Neural cell (in vitro differentiated cells): ENCODE measurements around the gene SGO1. TPM values are rescaled to one million over a fixed set of nuclear protein-coding genes. Genes with fewer than 3 reads are reported as not detected.
A peak's percentile ranks its signal among the peaks of the same experiment; 100 is the strongest.

Source experiments
- H2AFZ ChIP-seq: fragments of 200-600, 300-800 bp; sonication (generic), shearing (Covaris generic); 2 replicates; pipeline ENCODE4 v1.6.0; 2014; ENCODE audit warnings: low read depth, mild to moderate bottlenecking, antibody characterized with exemption, low read length, moderate library complexity
- H3F3A ChIP-seq: fragments of 200-600 bp; shearing (Covaris generic); 2 replicates; pipeline ENCODE4 v1.6.1; 2016; ENCODE audit warnings: mild to moderate bottlenecking, moderate library complexity, mixed read lengths, antibody characterized with exemption, low read length; ENCODE audit not compliant: insufficient read depth, poor library complexity, severe bottlenecking
- H3K27ac ChIP-seq: fragments of 200-600, 300-800 bp; sonication (generic), shearing (Covaris generic); 2 replicates; pipeline ENCODE4 v1.5.1; 2014; ENCODE audit warnings: mild to moderate bottlenecking, low read length, moderate library complexity
- H3K27me3 ChIP-seq: fragments of 300-800, 200-600 bp; sonication (generic), shearing (Covaris generic); 2 replicates; pipeline ENCODE4 v1.6.0; 2014; ENCODE audit warnings: mild to moderate bottlenecking, low read depth, low read length, moderate library complexity; ENCODE audit not compliant: insufficient read depth
- H3K36me3 ChIP-seq: fragments of 300-800, 200-600 bp; sonication (generic), shearing (Covaris generic); 2 replicates; pipeline ENCODE4 v1.5.1; 2014; ENCODE audit warnings: mild to moderate bottlenecking, antibody characterized with exemption, low read length, moderate library complexity; ENCODE audit not compliant: insufficient read depth
- H3K4me2 ChIP-seq: fragments of 300-800, 200-600 bp; sonication (generic), shearing (Covaris generic); 2 replicates; pipeline ENCODE4 v1.6.0; 2014; ENCODE audit warnings: mild to moderate bottlenecking, low read length
- H3K4me3 ChIP-seq: fragments of 300-800, 200-600 bp; sonication (generic), shearing (Covaris generic); 2 replicates; pipeline ENCODE4 v1.5.1; 2014; ENCODE audit warnings: mild to moderate bottlenecking, low read length, moderate library complexity
- H3K79me2 ChIP-seq: fragments of 200-600 bp; shearing (Covaris generic); replicated peaks from 2 replicates; pipeline ENCODE4 v1.6.0; 2014; ENCODE audit warnings: mild to moderate bottlenecking, low read length, moderate library complexity; ENCODE audit not compliant: insufficient read depth
- H3K9ac ChIP-seq: fragments of 300-800, 200-600 bp; sonication (generic), shearing (Covaris generic); 2 replicates; pipeline ENCODE4 v1.6.1; 2016; ENCODE audit warnings: mild to moderate bottlenecking, low read length, mixed read lengths
- H3K9me2 ChIP-seq: fragments of 200-600 bp; shearing (Covaris generic); 2 replicates; pipeline ENCODE4 v1.6.1; 2016; ENCODE audit warnings: mild to moderate bottlenecking, low read length, mixed read lengths; ENCODE audit not compliant: insufficient read depth
- H3K9me3 ChIP-seq: fragments of 200-600, 300-800 bp; sonication (generic), shearing (Covaris generic); 2 replicates; pipeline ENCODE4 v1.6.1; 2016; ENCODE audit warnings: mild to moderate bottlenecking, mixed run types, low read length, moderate library complexity, mixed read lengths
- H4K20me1 ChIP-seq: fragments of 200-600 bp; shearing (Covaris generic); 2 replicates; pipeline ENCODE4 v1.6.1; 2016; ENCODE audit warnings: mild to moderate bottlenecking, mixed run types; ENCODE audit not compliant: insufficient read depth
- CTCF ChIP-seq: fragments of 450-650 bp; IDR thresholded peaks from 2 replicates; pipeline ENCODE4 v1.5.1; 2014; ENCODE audit warnings: antibody characterized with exemption, mild to moderate bottlenecking, moderate library complexity; ENCODE audit not compliant: poor library complexity, severe bottlenecking
- EP300 ChIP-seq: fragments of 450-650 bp; conservative IDR thresholded peaks from 2 replicates; pipeline ENCODE4 v1.6.1; 2014; ENCODE audit warnings: antibody characterized with exemption, mild to moderate bottlenecking, moderate library complexity; ENCODE audit not compliant: poor library complexity, severe bottlenecking
- EZH2 ChIP-seq: fragments of 200-600, 300-800 bp; shearing (Covaris generic), sonication (generic); IDR thresholded peaks from 2 replicates; pipeline ENCODE4 v1.6.1; 2014; ENCODE audit warnings: antibody characterized with exemption, low read length, borderline replicate concordance, mild to moderate bottlenecking; ENCODE audit not compliant: insufficient read depth, poor library complexity, severe bottlenecking
- MXI1 ChIP-seq: fragments of 450-650 bp; conservative IDR thresholded peaks from 2 replicates; pipeline ENCODE4 v1.6.1; 2014; ENCODE audit warnings: antibody characterized with exemption, mild to moderate bottlenecking; ENCODE audit not compliant: poor library complexity, severe bottlenecking
- POLR2AphosphoS5 ChIP-seq: IDR thresholded peaks from 2 replicates; pipeline ENCODE4 v1.6.1; 2012
- RAD21 ChIP-seq: fragments of 450-650 bp; conservative IDR thresholded peaks from 2 replicates; pipeline ENCODE4 v1.6.1; 2014; ENCODE audit warnings: antibody characterized with exemption, mild to moderate bottlenecking, moderate library complexity
- REST ChIP-seq: IDR thresholded peaks from 2 replicates; pipeline ENCODE4 v1.6.1; 2012; ENCODE audit warnings: borderline replicate concordance
- SMC3 ChIP-seq: fragments of 450-650 bp; conservative IDR thresholded peaks from 2 replicates; pipeline ENCODE4 v1.6.1; 2014; ENCODE audit warnings: antibody characterized with exemption, mild to moderate bottlenecking, moderate library complexity; ENCODE audit not compliant: poor library complexity
- TAF1 ChIP-seq: IDR thresholded peaks from 2 replicates; pipeline ENCODE4 v1.6.1; 2012; ENCODE audit warnings: low read depth
- polyA minus RNA-seq: library from RNA; depleted of rRNA, polyadenylated mRNA; stranded (reverse); fragments of >200 nt; gene quantifications from 2 replicates; pipeline ENCODE4 v1.2.3, GENCODE V29; 2014
- polyA plus RNA-seq: library from polyadenylated mRNA; depleted of rRNA; stranded (reverse); fragments of >200 nt; gene quantifications from 2 replicates; pipeline ENCODE4 v1.2.3, GENCODE V29; 2014

Gene SGO1
- polyA plus RNA-seq, result 0.71 and 0.92 TPM in 2 replicates
- 0.97 and 2.7 TPM in 2 replicates for polyA minus RNA-seq

GRCh38 chr3:20185679-20186599, at the start of gene SGO1:
SGO1 (minus strand) TSS chr3:20186206; CDS start chr3:20184027, 2,179 bp downstream.
- Histone ChIP-seq H3K4me3 (peak within 1 kb of the TSS; percentile 77), H3K27ac (peak within 1 kb of the TSS; percentile 72), H3K36me3 (no peaks in the 10 kb centered on the region), H4K20me1 (no peaks in the 10 kb centered on the region), H3K9me3 (no peaks in the 10 kb centered on the region), H3K79me2 (peaks cover 14% of the 10 kb centered on the region), H2AFZ (peak within 1 kb of the TSS; percentile 93), H3K27me3 (no peaks in the 10 kb centered on the region), H3K9ac (peak within 1 kb of the TSS; percentile 80), H3K4me2 (peak within 1 kb of the TSS; percentile 86), H3K9me2 (no peaks in the 10 kb centered on the region), H3F3A (no peaks in the 10 kb centered on the region)
- TF ChIP-seq POLR2AphosphoS5, result peak; percentile 75
- TF ChIP-seq SMC3, result peak; percentile 45
- no peak for TF ChIP-seq EZH2
- no peak for TF ChIP-seq EP300
- peak; percentile 20 for TF ChIP-seq REST
- TF ChIP-seq TAF1, result peak; percentile 86
- peak; percentile 51 for TF ChIP-seq RAD21
- TF ChIP-seq MXI1, result peak; percentile 98
- TF ChIP-seq CTCF, result peak; percentile 13

GRCh38 chr3:20235796-20236195, 49.8 kb upstream of the SGO1 start:
- TF ChIP-seq RAD21 (no peak), MXI1 (no peak), POLR2AphosphoS5 (no peak), CTCF (no peak), TAF1 (no peak), REST (no peak), SMC3 (no peak), EP300 (no peak), EZH2 (no peak)
- no peaks in the 10 kb centered on the region for H3K9me2 ChIP-seq
- no peak overlapping the region for H3K9ac ChIP-seq
- no peak overlapping the region for H2AFZ ChIP-seq
- H3F3A ChIP-seq, result no peaks in the 10 kb centered on the region
- H3K79me2 ChIP-seq, result no peaks in the 10 kb centered on the region
- no peaks in the 10 kb centered on the region for H4K20me1 ChIP-seq
- H3K27me3 ChIP-seq, result no peaks in the 10 kb centered on the region
- no peak overlapping the region for H3K4me2 ChIP-seq
- no peaks in the 10 kb centered on the region for H3K36me3 ChIP-seq
- no peaks in the 10 kb centered on the region for H3K9me3 ChIP-seq
- H3K4me3 ChIP-seq, result no peak overlapping the region
- no peak overlapping the region for H3K27ac ChIP-seq
